ENCODE data around the gene ZNF202.

The ZNF202 gene

GRCh38 chr11:123683428-123684170, 57.9 kb downstream of the ZNF202 start:
- DNase-seq (ENCODE audit: low read depth in 2 of 2): no peak

- DNase-seq (ENCODE audit: low read depth in 2 of 2): no peak
These were observed 58.6 kb downstream of the ZNF202 start for GRCh38 chr11:123682696-123683410.

GRCh38 chr11:123681030-123681429, 60.4 kb downstream of the ZNF202 start:
- DNase-seq (ENCODE audit: low read depth in 2 of 2): no peak

GRCh38 chr11:123678246-123678645, 63.2 kb downstream of the ZNF202 start:
- DNase-seq (ENCODE audit: low read depth in 2 of 2): no peak

GRCh38 chr11:123677510-123677909, 64.0 kb downstream of the ZNF202 start:
- no peak for DNase-seq (ENCODE audit: low read depth in 2 of 2)

GRCh38 chr11:123674297-123674696, 67.2 kb downstream of the ZNF202 start:
- DNase-seq (ENCODE audit: low read depth in 2 of 2): no peak

All from fibroblast of skin of left biceps (primary cell).